ENCODE data around the gene COL6A5. TPM values are rescaled to one million over a fixed set of nuclear protein-coding genes. Genes with fewer than 3 reads are reported as not detected.

The COL6A5 gene
- total and polyA plus RNA-seq, 10 donors, result 0.07 to 0.15 TPM; not detected in 8

DNA sequence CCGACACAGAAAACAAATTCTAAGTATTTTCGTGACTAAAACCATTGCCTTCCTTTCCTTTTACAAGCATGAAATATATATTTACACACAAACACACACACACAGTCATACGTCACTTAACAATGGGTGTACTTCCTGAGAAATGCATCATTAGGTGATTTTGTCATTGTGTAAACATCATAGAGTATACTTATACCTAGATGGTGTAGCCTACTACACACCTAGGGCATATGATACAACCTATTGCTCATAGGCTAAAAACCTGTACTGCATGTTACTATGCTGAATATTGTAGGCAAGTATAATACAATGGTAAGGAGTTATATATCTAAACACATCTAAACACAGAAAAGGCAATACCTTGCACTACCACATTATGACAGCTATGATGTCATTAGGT, 28.6 kb downstream of the COL6A5 start:
- no peaks in the 10 kb centered on the region for H3K4me1 ChIP-seq
- no peak overlapping the region for H3K27ac ChIP-seq
- intact Hi-C loops (cut with DNase I; ENCODE audit: low total_unique reads), result no loop called here
- H3K4me3 ChIP-seq, result no peak overlapping the region
- DNase-seq, result no peak
- no peaks in the 10 kb centered on the region for H3K9me3 ChIP-seq
- TF ChIP-seq, protein P1, sequence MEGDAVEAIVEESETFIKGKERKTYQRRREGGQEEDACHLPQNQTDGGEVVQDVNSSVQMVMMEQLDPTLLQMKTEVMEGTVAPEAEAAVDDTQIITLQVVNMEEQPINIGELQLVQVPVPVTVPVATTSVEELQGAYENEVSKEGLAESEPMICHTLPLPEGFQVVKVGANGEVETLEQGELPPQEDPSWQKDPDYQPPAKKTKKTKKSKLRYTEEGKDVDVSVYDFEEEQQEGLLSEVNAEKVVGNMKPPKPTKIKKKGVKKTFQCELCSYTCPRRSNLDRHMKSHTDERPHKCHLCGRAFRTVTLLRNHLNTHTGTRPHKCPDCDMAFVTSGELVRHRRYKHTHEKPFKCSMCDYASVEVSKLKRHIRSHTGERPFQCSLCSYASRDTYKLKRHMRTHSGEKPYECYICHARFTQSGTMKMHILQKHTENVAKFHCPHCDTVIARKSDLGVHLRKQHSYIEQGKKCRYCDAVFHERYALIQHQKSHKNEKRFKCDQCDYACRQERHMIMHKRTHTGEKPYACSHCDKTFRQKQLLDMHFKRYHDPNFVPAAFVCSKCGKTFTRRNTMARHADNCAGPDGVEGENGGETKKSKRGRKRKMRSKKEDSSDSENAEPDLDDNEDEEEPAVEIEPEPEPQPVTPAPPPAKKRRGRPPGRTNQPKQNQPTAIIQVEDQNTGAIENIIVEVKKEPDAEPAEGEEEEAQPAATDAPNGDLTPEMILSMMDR (IDR thresholded peaks at IDR 0.05 in 8 of 11, conservative IDR thresholded peaks at IDR 0.05 in 3 of 11), result no peak
- TF ChIP-seq POLR2A (IDR thresholded peaks at IDR 0.05) (no peak), POLR2AphosphoS5 (IDR thresholded peaks at IDR 0.05) (no peak)
- no peaks in the 10 kb centered on the region for H3K27me3 ChIP-seq (replicated peaks in 1 of 7)
- no peaks in the 10 kb centered on the region for H3K36me3 ChIP-seq
- WGBS, 5 donors, result 68 to 87% (median 82%) methylated on average over 3 of the region's 3 CpGs

DNA sequence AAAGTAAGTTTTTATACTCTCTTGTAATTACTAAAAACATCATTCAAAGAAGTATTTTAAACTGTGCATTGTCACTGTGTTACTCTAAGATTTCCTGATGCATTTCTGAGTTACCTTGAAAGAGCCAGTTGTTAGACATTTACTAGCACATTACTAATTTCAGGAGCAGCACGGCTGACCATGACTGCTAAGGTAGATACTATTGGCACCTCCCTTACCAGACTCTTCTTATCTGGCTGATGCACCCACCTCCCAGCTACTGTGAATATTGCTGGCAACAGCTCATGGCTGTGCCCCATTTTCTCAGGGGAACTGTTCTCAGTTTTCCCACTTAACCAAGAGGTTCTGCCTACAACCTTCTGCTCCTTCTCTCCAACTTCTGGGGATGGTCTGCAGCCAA, 29.4 kb downstream of the COL6A5 start:
- WGBS, 5 donors, result 85 to 96% (median 89%) methylated on average over 1 of the region's 1 CpG
- no peak for TF ChIP-seq POLR2A (IDR thresholded peaks at IDR 0.05)
- TF ChIP-seq, protein P1 (IDR thresholded peaks at IDR 0.05 in 8 of 11, conservative IDR thresholded peaks at IDR 0.05 in 3 of 11), result no peak
- TF ChIP-seq POLR2AphosphoS5 (IDR thresholded peaks at IDR 0.05), result no peak
- Histone ChIP-seq H3K4me3 (no peak overlapping the region), H3K36me3 (no peaks in the 10 kb centered on the region), H3K9me3 (no peaks in the 10 kb centered on the region), H3K4me1 (no peaks in the 10 kb centered on the region), H3K27me3 (replicated peaks in 1 of 7) (no peaks in the 10 kb centered on the region), H3K27ac (no peak overlapping the region)
- DNase-seq, result no peak
- intact Hi-C loops (cut with DNase I; ENCODE audit: low total_unique reads), result no loop called here

DNA sequence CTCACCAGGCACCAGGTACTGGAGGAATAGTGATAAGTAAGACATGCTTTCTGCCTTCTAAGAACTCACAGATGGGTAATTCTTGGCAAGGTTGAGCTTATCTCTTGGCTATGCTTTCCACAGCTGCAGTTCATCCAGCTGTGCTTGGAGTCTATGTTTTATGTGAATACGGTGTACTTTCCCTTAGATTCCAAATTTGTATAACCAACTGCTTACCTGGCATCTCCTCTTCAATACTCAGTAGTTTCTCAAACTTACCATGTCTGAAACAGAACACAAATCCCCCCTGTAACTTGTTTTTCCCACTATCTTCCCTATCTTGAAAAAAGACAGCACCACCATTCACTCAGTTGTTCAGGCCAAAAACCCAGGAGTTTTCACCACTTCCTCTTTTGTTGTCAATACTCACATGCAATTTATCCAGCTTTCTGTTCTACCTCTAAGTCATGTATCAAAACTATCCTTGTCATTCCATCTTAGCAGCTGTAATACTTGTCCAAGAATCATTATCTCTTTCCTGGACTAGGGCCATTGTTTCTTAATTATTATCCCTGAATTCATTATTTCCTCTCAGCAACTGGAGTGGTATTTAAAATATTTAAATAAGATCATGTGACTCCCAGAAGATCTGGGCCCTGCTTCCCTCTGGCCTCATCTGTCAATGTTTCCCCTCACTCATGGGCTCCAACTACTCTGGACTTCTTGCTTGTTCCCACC, 32.6 kb downstream of the COL6A5 start:
- no peak overlapping the region for H3K27ac ChIP-seq
- no peak for TF ChIP-seq POLR2A (IDR thresholded peaks at IDR 0.05)
- TF ChIP-seq, protein P1 (IDR thresholded peaks at IDR 0.05 in 8 of 11, conservative IDR thresholded peaks at IDR 0.05 in 3 of 11), result no peak
- TF ChIP-seq POLR2AphosphoS5 (IDR thresholded peaks at IDR 0.05), result no peak
- 69 to 90% (median 84%) methylated on average over 1 of the region's 1 CpG for WGBS, 5 donors
- DNase-seq, result no peak
- intact Hi-C loops (cut with DNase I; ENCODE audit: low total_unique reads), result no loop called here
- H3K27me3 ChIP-seq (replicated peaks in 1 of 7), result no peaks in the 10 kb centered on the region
- no peak overlapping the region for H3K4me3 ChIP-seq
- H3K9me3 ChIP-seq, result no peaks in the 10 kb centered on the region
- no peaks in the 10 kb centered on the region for H3K36me3 ChIP-seq
- no peaks in the 10 kb centered on the region for H3K4me1 ChIP-seq

DNA sequence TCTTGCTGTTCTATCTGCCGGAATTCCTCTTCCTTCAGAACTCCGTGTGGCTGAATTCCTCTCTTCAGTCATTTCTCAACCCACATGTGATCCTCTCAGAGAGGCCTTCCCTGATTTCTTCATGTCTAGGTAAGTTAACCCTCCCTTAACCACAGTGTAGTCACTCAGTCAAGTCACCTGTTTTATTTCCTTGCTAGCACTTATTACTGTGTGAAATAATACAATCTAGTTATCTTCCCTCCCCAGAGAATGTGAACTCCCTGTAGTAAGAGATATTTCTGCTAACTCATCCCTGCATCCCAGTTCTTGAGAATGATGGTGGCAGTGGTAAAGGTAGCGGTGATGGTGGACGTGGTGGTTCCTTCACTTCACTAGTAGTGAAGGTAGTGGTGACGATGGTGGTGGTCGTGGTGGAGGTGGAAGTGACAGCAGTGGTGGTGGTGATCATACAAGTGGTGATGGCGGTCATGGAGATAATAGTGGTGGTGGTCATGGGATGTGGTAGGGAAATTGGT, 33.3 kb downstream of the COL6A5 start:
- no peaks in the 10 kb centered on the region for H3K9me3 ChIP-seq
- no peaks in the 10 kb centered on the region for H3K4me1 ChIP-seq
- WGBS, 5 donors, result 78 to 90% (median 87%) methylated on average over 7 of the region's 7 CpGs
- H3K4me3 ChIP-seq, result no peak overlapping the region
- no peak overlapping the region for H3K27ac ChIP-seq
- intact Hi-C loops (cut with DNase I; ENCODE audit: low total_unique reads), result no loop called here
- DNase-seq, result no peak
- TF ChIP-seq POLR2A (IDR thresholded peaks at IDR 0.05) (no peak), POLR2AphosphoS5 (IDR thresholded peaks at IDR 0.05) (no peak)
- TF ChIP-seq, protein P1 (IDR thresholded peaks at IDR 0.05 in 8 of 11, conservative IDR thresholded peaks at IDR 0.05 in 3 of 11), result no peak
- no peaks in the 10 kb centered on the region for H3K36me3 ChIP-seq
- no peaks in the 10 kb centered on the region for H3K27me3 ChIP-seq (replicated peaks in 1 of 7)

Data from spleen (tissue), 11 donors.